Measurements from ENCODE around the gene ADAMTS17.

Gene ADAMTS17

GRCh38 chr15:100022806-100023205 lies 319.0 kb downstream of the ADAMTS17 start:
- no peak for TF ChIP-seq CTCF (IDR thresholded peaks at IDR 0.05; ENCODE audit: borderline replicate concordance, control extremely low read depth, extremely low read depth, insufficient read depth, missing control alignments)
- in situ Hi-C loops (cut with MboI; ENCODE audit: low sequenced_read_pairs, unreplicated experiment), result no loop called here
- no peak for DNase-seq (ENCODE audit: low spot score)

DNA sequence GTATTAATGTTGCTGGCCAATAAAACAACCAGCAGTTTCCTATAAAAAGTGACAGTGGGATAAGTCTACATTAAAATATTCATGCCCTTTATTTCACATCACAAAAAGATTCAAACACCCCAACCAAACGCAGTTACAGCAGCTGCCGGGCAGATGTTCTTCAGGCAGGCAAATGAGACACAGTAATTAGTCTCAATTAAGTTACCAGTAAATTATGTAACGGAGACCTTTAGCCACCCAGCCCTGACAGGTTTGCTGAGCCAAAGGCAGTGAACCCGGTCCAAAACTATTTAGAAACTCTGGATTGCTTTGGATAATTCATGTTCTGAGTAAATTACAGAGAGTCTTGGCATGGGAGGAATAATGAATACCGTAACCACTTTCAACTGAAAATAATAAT lies 319.4 kb downstream of the ADAMTS17 start:
- in situ Hi-C loops (cut with MboI; ENCODE audit: low sequenced_read_pairs, unreplicated experiment), result no loop called here
- no peak for TF ChIP-seq CTCF (IDR thresholded peaks at IDR 0.05; ENCODE audit: borderline replicate concordance, control extremely low read depth, extremely low read depth, insufficient read depth, missing control alignments)

GRCh38 chr15:100021653-100022052 lies 320.1 kb downstream of the ADAMTS17 start:
- in situ Hi-C loops (cut with MboI; ENCODE audit: low sequenced_read_pairs, unreplicated experiment), result no loop called here
- no peak for TF ChIP-seq CTCF (IDR thresholded peaks at IDR 0.05; ENCODE audit: borderline replicate concordance, control extremely low read depth, extremely low read depth, insufficient read depth, missing control alignments)
- no peak for DNase-seq (ENCODE audit: low spot score)

More for the DNA sequence above, 319.4 kb downstream of the ADAMTS17 start:
- no peak for DNase-seq (ENCODE audit: low spot score)

- in situ Hi-C loops (cut with MboI; ENCODE audit: low sequenced_read_pairs, unreplicated experiment), result no loop called here
- no peak for TF ChIP-seq CTCF (IDR thresholded peaks at IDR 0.05; ENCODE audit: borderline replicate concordance, control extremely low read depth, extremely low read depth, insufficient read depth, missing control alignments)
These were observed 321.2 kb downstream of the ADAMTS17 start for GRCh38 chr15:100020614-100021013.

GRCh38 chr15:100020189-100020588 lies 321.6 kb downstream of the ADAMTS17 start:
- in situ Hi-C loops (cut with MboI; ENCODE audit: low sequenced_read_pairs, unreplicated experiment), result no loop called here
- no peak for TF ChIP-seq CTCF (IDR thresholded peaks at IDR 0.05; ENCODE audit: borderline replicate concordance, control extremely low read depth, extremely low read depth, insufficient read depth, missing control alignments)

More at GRCh38 chr15:100020614-100021013, 321.2 kb downstream of the ADAMTS17 start:
- DNase-seq (ENCODE audit: low spot score), result no peak

GRCh38 chr15:100019601-100020000 lies 322.2 kb downstream of the ADAMTS17 start:
- in situ Hi-C loops (cut with MboI; ENCODE audit: low sequenced_read_pairs, unreplicated experiment), result no loop called here
- TF ChIP-seq CTCF (IDR thresholded peaks at IDR 0.05; ENCODE audit: borderline replicate concordance, control extremely low read depth, extremely low read depth, insufficient read depth, missing control alignments), result no peak
- no peak for DNase-seq (ENCODE audit: low spot score)

More at GRCh38 chr15:100020189-100020588, 321.6 kb downstream of the ADAMTS17 start:
- DNase-seq (ENCODE audit: low spot score), result no peak

- no peak for TF ChIP-seq CTCF (IDR thresholded peaks at IDR 0.05; ENCODE audit: borderline replicate concordance, control extremely low read depth, extremely low read depth, insufficient read depth, missing control alignments)
- DNase-seq (ENCODE audit: low spot score), result no peak
These were observed 323.6 kb downstream of the ADAMTS17 start for GRCh38 chr15:100018191-100018590.

More at GRCh38 chr15:100018191-100018590, 323.6 kb downstream of the ADAMTS17 start:
- in situ Hi-C loops (cut with MboI; ENCODE audit: low sequenced_read_pairs, unreplicated experiment), result no loop called here

Measured in GM13976 (cell line).